Transverse colon (tissue), 4 donors: Measurements from ENCODE around the gene USP34. TPM values are rescaled to one million over a fixed set of nuclear protein-coding genes. Genes with fewer than 3 reads are reported as not detected.

Experiments used
- DNase-seq: peaks from one replicate; pipeline ENCODE4 v3.0.0-alpha.2; 2019
- H3K27ac ChIP-seq, 4 donors: fragments of 200-600 bp; sonication (generic); 2 replicates each; pipeline ENCODE4 v1.5.1; 2016 to 2018; ENCODE audit warnings: inconsistent platforms in 4 of 4
- H3K27me3 ChIP-seq: fragments of 200-600 bp; sonication (generic); 2 replicates; pipeline ENCODE4 v1.5.1; 2017; ENCODE audit warnings: inconsistent platforms
- H3K36me3 ChIP-seq, 4 donors: fragments of 200-600 bp; sonication (generic); 2 replicates each; pipeline ENCODE4 v1.5.1; 2017 to 2019; ENCODE audit warnings: inconsistent platforms in 4 of 4
- H3K4me1 ChIP-seq, 4 donors: fragments of 200-600 bp; sonication (generic); 2 replicates each; pipeline ENCODE4 v1.5.1; 2017 to 2020; ENCODE audit warnings: inconsistent platforms in 4 of 4
- H3K4me3 ChIP-seq, 4 donors: fragments of 200-600 bp; sonication (generic); 1 replicate in 1 of 4; 2 replicates in 3 of 4; pipeline versions ENCODE4 v1.5.1 to v1.6.1; 2017 to 2019; ENCODE audit warnings: inconsistent platforms in 4 of 4
- H3K9me3 ChIP-seq, 2 donors: fragments of 200-600 bp; sonication (generic); 2 replicates each; pipeline ENCODE4 v1.5.1; 2017 to 2019; ENCODE audit warnings: inconsistent platforms in 2 of 2
- EP300 ChIP-seq: sonication (generic); formaldehyde crosslinking; IDR thresholded peaks from one replicate; pipeline ENCODE4 v1.6.1; 2017; ENCODE audit warnings: antibody characterized with exemption, low read depth
- POLR2A ChIP-seq: fragments of 450-650 bp; IDR thresholded peaks from one replicate; pipeline ENCODE4 v1.6.1; 2016; ENCODE audit warnings: antibody characterized with exemption, mild to moderate bottlenecking, moderate library complexity
- POLR2AphosphoS5 ChIP-seq, 3 donors: sonication (generic); formaldehyde crosslinking; IDR thresholded peaks; one replicate each; pipeline ENCODE4 v1.6.1; 2016; ENCODE audit warnings: antibody characterized with exemption in 3 of 3
- WGBS, 2 donors: methylation state at CpG; one replicate each; pipeline ENCODE4 v1.1.5; 2018; ENCODE audit warnings: low coverage in 1 of 2; 5-methylcytosine and 5-hydroxymethylcytosine counted together
- in situ Hi-C, 4 donors: fragments of 200-750 bp; cut with MboI; loops; one replicate each; pipeline versions ENCODE4 v1.15.0 to v1.15.1; 2017; ENCODE audit warnings: low sequenced_read_pairs in 3 of 4, low pct_ligation_motif_present in 1 of 4, low pct_unique_long_range_greater_than_20kb in 1 of 4
- intact Hi-C: fragments of 100-400 bp; cut with DNase I; formaldehyde crosslinking; loops from one replicate; pipeline ENCODE4 v1.15.1; 2023; ENCODE audit warnings: low total_unique reads
- total RNA-seq, 4 donors: library from RNA; depleted of rRNA; stranded (reverse); fragments of >200 nt; gene quantifications; one replicate each; pipeline ENCODE4 v1.1.0, GENCODE V29; 2016
- TF ChIP-seq, protein P1 (sequence below), 5 experiments: fragments of 200-600 bp in 3 of 5; fragments of 450-650 bp in 2 of 5; sonication (generic) in 3 of 5; IDR thresholded peaks; 1 replicate in 2 of 5; 2 replicates in 3 of 5; pipeline ENCODE4 v1.5.1; 2016 to 2017; ENCODE audit warnings: antibody characterized with exemption in 5 of 5, inconsistent platforms in 3 of 5, mild to moderate bottlenecking in 2 of 5, moderate library complexity in 1 of 5

Gene USP34
- total RNA-seq, 4 donors from 2014 or later = 103 to 181 (median 115) TPM

DNA sequence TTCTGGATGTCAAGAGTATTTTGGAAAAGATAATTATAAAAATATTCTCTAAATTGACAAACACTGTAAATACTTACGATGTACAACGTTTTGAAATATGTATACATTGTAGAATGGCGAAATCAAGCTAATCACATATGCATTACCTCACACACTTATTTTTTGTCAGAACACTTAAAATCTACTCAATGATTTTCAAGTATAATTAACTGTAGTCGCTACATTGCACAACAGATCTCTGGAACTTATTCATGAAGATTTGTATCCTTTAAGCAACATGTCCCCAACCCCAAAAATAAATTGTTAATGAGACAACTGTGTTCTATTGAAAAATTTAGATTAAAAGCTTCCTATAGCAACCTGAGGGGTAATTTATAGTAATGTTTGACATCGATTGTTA is 249.1 kb downstream of the USP34 start:
- WGBS, 2 donors = 93 to 98% methylated on average over 5 of the region's 5 CpGs
- peaks cover 0 to 5% (median 0%) of the 10 kb centered on the region in 4 donors for H3K4me1 ChIP-seq
- intact Hi-C loops = no loop called here
- no peaks in the 10 kb centered on the region for H3K9me3 ChIP-seq
- no peaks in the 10 kb centered on the region for H3K27me3 ChIP-seq
- no peak overlapping the region for H3K4me3 ChIP-seq
- peaks cover 0 to 41% (median 8%) of the 10 kb centered on the region in 4 donors for H3K36me3 ChIP-seq
- no peak for TF ChIP-seq EP300
- TF ChIP-seq POLR2AphosphoS5 (IDR thresholded peaks at IDR 0.05) = no peak
- no peak for TF ChIP-seq POLR2A
- in situ Hi-C loops = no loop called here
- no peak overlapping the region for H3K27ac ChIP-seq
- DNase-seq = no peak

DNA sequence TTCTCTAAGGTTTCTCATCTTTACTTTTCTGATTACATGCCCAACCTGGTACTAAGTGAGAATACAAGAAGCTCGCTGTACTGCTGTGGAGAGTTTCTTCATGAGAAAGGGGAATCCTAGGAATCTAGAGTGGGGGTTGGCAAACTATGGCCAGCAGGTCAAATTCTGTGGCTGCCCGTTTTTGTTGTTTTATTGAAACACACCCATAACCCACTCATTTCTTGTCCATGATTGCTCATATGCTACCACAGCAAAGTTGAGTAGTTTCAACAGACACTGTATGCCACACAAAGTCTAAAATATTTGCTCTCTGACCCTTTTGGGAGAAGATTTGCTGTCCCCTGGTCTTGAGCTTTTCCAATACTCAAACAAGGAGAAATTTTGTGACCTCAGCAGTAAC is 250.1 kb downstream of the USP34 start:
- Histone ChIP-seq H3K4me1 (peaks cover 0 to 5% (median 0%) of the 10 kb centered on the region in 4 donors), H3K27ac (no peak overlapping the region), H3K4me3 (no peak overlapping the region), H3K36me3 (peaks cover 0 to 37% (median 8%) of the 10 kb centered on the region in 4 donors), H3K9me3 (no peaks in the 10 kb centered on the region), H3K27me3 (no peaks in the 10 kb centered on the region)
- WGBS, 2 donors = 79 to 100% methylated on average over 2 of the region's 2 CpGs
- in situ Hi-C loops (no loop called here), intact Hi-C loops (no loop called here)
- no peak for DNase-seq
- TF ChIP-seq EP300 = no peak
- TF ChIP-seq, protein P1, sequence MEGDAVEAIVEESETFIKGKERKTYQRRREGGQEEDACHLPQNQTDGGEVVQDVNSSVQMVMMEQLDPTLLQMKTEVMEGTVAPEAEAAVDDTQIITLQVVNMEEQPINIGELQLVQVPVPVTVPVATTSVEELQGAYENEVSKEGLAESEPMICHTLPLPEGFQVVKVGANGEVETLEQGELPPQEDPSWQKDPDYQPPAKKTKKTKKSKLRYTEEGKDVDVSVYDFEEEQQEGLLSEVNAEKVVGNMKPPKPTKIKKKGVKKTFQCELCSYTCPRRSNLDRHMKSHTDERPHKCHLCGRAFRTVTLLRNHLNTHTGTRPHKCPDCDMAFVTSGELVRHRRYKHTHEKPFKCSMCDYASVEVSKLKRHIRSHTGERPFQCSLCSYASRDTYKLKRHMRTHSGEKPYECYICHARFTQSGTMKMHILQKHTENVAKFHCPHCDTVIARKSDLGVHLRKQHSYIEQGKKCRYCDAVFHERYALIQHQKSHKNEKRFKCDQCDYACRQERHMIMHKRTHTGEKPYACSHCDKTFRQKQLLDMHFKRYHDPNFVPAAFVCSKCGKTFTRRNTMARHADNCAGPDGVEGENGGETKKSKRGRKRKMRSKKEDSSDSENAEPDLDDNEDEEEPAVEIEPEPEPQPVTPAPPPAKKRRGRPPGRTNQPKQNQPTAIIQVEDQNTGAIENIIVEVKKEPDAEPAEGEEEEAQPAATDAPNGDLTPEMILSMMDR (IDR thresholded peaks at IDR 0.05) = no peak

DNA sequence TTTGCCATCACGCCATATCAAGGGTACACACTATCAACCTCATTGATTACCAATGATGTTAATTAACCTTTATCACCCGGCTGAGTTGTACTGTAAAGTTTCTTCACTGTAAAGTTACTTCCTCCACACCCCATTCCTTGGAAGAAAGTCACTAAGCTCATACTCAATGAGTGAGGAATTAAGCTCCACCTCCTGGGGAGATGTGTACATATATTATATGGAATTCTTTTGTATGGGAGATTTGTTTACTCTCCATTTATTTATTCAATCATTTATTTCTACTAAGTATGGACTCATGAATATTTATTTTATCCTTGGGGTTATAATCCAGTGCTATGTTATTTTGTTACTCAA is 252.1 kb downstream of the USP34 start:
- H3K27me3 ChIP-seq = no peaks in the 10 kb centered on the region
- no peaks in the 10 kb centered on the region for H3K9me3 ChIP-seq
- TF ChIP-seq POLR2AphosphoS5 (IDR thresholded peaks at IDR 0.05) = no peak
- TF ChIP-seq POLR2A = no peak
- no peak for TF ChIP-seq EP300
- TF ChIP-seq, protein P1 (IDR thresholded peaks at IDR 0.05) = no peak
- H3K27ac ChIP-seq = peak overlapping the region; percentile 30 to 65 (median 49)
- in situ Hi-C loops = no loop called here
- intact Hi-C loops = no loop called here
- H3K4me3 ChIP-seq = no peak overlapping the region
- H3K4me1 ChIP-seq = peaks cover 0 to 5% (median 0%) of the 10 kb centered on the region in 4 donors
- DNase-seq = no peak
- peaks cover 0 to 43% (median 9%) of the 10 kb centered on the region in 4 donors for H3K36me3 ChIP-seq
- WGBS, 2 donors = 66 to 68% methylated on average over 2 of the region's 2 CpGs

DNA sequence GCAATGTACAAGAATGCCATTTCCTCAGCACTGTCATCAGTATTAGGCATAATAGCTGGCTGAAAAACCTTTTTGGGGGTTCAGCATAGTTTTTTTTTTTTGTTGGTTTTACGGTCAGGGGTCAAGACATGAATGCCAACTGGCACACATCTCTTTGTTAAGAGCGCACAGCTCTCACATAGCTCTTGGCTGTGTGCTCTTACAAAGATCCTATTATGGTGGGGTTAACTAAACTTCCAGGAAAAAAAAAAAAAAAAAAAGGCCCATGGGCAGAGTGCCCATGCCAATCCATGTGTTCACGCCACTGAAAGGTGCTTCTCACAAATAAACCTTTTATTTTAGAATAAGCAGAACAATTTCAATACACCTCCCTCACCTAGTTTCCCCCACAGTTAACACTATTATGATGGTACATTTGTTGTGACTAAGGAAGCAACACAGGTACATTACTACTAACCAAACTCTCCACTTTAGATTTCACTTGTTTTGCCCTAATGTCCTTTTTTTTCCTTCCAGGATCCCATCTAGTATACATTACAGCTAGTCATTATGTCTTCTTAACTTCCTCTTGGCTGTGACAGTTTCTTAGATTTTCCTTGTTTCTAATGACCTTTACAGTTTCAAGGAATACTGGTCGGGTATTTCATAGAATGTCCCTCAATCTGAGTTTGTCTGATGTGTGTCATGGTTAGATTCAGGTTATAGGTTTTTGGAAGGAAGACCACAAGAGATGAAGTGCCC is 252.6 kb downstream of the USP34 start:
- no peaks in the 10 kb centered on the region for H3K27me3 ChIP-seq
- DNase-seq = no peak
- H3K27ac ChIP-seq = peak overlapping the region; percentile 30 to 65 (median 49)
- intact Hi-C loops = no loop called here
- peaks cover 0 to 5% (median 0%) of the 10 kb centered on the region in 4 donors for H3K4me1 ChIP-seq
- peaks cover 0 to 47% (median 7%) of the 10 kb centered on the region in 4 donors for H3K36me3 ChIP-seq
- TF ChIP-seq POLR2AphosphoS5 (IDR thresholded peaks at IDR 0.05) = no peak
- TF ChIP-seq, protein P1 (IDR thresholded peaks at IDR 0.05) = no peak
- no peak for TF ChIP-seq EP300
- no peak for TF ChIP-seq POLR2A
- 80 to 95% methylated on average over 4 of the region's 4 CpGs for WGBS, 2 donors
- in situ Hi-C loops = no loop called here
- no peak overlapping the region for H3K4me3 ChIP-seq
- H3K9me3 ChIP-seq = no peaks in the 10 kb centered on the region
